Activated CD8-positive, alpha-beta memory T cell treated with anti-CD3 and anti-CD28 coated beads for 36 hours (primary cell): ENCODE results near the gene SERINC3. TPM values are rescaled to one million over a fixed set of nuclear protein-coding genes. Genes with fewer than 3 reads are reported as not detected.

Experiments used
- CTCF ChIA-PET: fragments of 350-600 bp; sonication (Branson Sonifier 250); formaldehyde crosslinking; loops from one replicate; lab custom pipeline; 2021; ENCODE audit warnings: antibody characterized with exemption; lab: Charles Lee
- POLR2A ChIA-PET: fragments of 350-600 bp; sonication (Branson Sonifier 250); formaldehyde crosslinking; loops from one replicate; lab custom pipeline; 2021; ENCODE audit warnings: antibody characterized with exemption; lab: Charles Lee
- total RNA-seq, 2 experiments: library from RNA; stranded (reverse); gene quantifications; one replicate each; pipeline ENCODE4 v1.2.3, GENCODE V29; 2021

Gene SERINC3
- total RNA-seq, 2 experiments from 2014 or later = 54.7 to 57.0 TPM

DNA sequence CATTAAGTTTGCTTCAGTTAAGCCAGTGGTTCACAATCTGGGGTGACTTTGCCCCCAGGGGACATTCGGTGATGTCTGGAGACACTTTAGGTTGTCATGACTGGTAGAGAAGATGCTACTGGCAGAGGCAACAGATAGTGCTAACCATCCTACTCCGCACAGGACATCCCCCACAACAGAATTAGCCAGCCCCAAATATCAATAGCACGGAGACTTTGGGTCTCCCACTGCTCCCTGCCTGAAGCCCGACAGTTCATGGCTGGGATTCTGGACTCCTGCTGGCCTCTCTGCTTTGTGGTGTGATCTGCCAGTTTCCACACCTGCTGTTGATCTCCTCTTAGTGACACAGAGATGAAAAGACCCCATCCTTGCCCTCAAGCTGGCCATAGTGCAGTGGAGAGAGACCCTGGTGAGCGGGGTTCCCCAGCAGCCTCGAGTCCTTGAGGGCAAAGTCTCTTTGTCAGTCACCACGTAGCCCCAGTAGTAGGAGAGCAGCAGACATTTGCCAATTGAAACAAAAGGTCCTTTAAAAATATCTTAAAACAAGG, 70.9 kb downstream of the SERINC3 start:
- ChIA-PET CTCF (no interaction called here), POLR2A (no interaction called here)

DNA sequence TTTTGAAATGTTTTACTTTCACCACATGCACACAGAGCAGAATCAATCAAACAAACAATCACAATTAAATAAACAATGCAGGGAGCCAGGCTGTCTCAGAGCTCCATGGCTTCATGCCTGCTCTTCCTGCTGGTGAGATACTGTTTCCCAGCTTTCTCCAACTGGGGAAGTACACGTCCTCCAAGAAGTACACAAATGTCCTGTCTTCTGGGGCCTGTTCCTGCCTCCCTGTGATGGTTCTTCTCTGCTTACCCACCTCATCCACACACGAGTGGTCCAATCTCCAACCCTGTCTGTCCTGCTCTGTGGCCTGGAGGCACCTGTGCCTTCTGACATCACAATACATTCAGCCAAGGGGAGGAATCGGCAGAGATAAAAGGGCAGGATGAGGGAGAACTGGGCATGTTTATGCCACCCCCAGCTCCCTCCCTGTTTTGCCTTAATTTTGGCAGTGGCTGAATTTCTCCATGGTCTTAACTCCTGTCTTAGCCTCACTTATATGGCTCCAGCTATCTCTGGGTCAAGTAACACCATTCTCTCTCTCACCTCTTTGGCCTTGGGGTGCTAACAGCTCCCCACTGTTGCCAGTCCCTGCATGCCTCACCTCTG, 71.5 kb downstream of the SERINC3 start:
- CTCF ChIA-PET = no interaction called here
- POLR2A ChIA-PET = no interaction called here

DNA sequence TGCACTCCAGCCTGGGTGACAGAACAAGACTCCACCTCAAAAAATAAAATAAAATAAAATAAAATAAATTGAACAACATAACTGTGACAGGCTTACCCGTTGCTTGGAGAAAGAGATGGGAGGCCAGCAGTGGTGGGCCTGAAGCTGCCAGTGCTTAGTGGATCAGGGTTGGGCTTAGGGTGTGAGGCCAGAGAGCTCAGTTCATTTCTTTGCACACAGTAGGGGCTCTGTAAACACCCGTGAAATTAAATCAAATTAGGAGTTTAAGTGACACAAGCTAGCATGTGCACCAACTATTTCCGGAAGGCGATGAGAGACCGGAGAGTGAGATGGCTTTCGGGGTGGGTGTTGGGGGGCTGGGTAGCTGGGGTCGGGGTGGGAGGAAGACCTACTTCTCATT, 72.0 kb downstream of the SERINC3 start:
- CTCF ChIA-PET = no interaction called here
- POLR2A ChIA-PET = no interaction called here

DNA sequence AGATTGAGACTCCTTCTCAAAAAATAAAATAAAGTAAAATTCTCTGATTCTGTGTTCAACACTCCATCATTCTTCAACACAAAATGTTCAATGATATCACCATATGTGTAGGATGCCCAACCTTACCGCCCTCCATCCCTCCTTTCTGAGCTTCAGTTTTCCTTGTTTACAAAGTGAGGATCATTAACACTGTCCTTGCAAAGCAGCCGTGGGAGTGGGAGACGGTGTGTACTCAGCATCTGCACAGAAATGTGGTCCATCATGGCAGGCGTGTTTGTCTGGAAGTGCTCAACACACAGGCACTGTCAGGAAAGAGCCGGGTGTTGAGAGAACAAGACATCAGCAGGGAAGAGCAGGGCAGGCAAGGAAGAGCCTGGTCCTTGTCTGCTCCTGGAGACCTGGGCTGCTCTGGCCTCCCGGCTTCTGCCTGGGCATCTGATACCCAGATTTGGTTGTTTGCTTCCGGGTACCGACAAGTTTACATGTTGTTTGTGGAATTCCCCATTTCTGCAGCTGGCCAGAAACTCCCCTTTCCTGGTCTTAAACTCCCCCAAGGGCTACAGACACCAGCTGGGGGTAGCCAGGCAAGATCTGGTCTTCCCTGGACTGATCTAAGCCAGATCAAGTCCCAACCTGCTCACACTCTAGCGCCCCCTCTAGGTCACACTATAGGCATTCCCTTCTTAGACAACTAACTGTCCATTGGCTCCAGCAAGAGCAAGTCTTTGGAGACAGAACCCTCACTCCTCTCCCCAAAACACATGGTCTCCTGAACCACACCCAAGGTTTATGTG, 72.9 kb downstream of the SERINC3 start:
- ChIA-PET POLR2A (no interaction called here), CTCF (no interaction called here)

DNA sequence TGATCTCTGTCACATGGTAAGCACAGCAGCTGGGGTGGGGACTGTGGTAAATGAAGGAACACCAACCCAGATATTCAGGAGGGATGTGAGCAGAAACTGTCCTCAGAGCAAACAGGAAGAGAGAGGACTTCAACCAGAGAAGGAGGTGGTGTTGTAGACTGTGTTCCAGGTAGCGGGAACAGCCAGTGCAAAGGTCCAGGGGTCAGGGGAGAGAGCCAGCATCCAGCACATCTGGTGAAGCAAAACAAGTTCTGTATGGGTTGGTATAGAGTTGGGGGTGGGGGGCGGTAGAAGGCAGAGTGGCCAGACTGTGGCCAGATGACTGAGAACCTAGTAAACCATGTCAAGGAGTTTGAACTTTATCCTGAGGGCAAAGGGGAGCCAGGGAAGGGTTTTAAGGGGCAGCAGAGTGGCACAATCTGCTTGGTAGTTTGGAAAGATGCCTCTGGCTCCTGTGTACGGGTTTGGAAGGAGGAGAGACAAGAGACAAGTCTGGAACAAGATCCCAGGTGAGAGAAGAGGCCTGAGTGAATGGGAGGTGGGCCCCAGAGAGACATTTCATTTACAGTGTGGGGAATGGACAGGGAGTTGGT, 73.9 kb downstream of the SERINC3 start:
- POLR2A ChIA-PET = no interaction called here
- CTCF ChIA-PET = no interaction called here

Other genes starting within 250 kb of the SERINC3 start
- gene FITM2, start 210.9 kb downstream of the SERINC3 start, total RNA-seq = 1 to 10 TPM; 2.3 to 2.6 TPM
- not detected for gene R3HDML, start 185.0 kb downstream of the SERINC3 start, total RNA-seq
- gene HNF4A, start 166.4 kb downstream of the SERINC3 start, total RNA-seq = not detected
- 10 to 100 TPM; 27.4 to 29.5 TPM for gene TTPAL, start 46.2 kb downstream of the SERINC3 start, total RNA-seq
- 1 to 10 TPM; 4.4 to 4.7 TPM for gene PKIG, start 60.5 kb upstream of the SERINC3 start, total RNA-seq
- 10 to 100 TPM; 21.9 to 23.9 TPM for gene ADA, start 129.6 kb upstream of the SERINC3 start, total RNA-seq
- gene CCN5, start 193.3 kb upstream of the SERINC3 start, total RNA-seq = not detected
- gene KCNK15, start 223.8 kb upstream of the SERINC3 start, total RNA-seq = under 1 TPM; 0.27 to 0.30 TPM